ENCODE measurements around the gene C10orf95. TPM values are rescaled to one million over a fixed set of nuclear protein-coding genes. Genes with fewer than 3 reads are reported as not detected.

Gene C10orf95
- total RNA-seq, 3 donors from 2014 or later (not counting 1 experiment from before 2014, with no cell fraction given), result 0.25 to 0.41 (median 0.35) TPM

DNA sequence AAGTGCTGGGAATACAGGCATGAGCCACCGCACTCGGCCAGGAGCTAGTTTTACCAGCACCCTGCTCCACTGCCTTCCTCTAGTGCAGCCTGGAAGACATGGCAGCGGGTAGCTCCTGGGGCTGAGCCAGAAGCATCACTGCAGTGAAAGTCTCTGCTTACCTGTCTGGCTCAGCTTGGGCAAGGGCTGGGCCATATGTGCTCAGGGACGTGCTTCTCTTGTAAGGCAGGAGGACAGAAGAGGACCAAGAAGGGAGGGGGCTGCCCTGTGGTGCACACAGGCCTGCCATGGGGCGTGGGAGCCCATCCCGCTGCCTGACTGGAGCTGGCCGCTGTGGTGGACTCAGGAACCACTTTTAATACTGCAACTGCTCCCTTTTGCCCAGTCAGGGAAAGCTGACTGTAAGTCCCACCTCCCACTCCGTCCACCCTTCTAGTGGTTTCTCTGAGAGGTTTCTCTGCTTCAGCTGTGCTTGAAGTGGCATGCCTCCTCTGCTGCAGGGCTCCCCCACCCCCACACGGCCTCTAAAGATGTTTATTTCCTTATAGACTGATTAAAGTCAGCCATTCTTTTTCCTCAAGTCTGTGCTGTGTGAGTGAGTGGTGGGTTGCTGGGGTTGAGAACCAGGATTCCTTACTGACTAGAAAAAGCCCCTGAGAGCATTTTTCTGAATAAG lies 25.3 kb upstream of the C10orf95 start:
- DNase-seq, result peak in 1 of 2 donors; percentile 54

DNA sequence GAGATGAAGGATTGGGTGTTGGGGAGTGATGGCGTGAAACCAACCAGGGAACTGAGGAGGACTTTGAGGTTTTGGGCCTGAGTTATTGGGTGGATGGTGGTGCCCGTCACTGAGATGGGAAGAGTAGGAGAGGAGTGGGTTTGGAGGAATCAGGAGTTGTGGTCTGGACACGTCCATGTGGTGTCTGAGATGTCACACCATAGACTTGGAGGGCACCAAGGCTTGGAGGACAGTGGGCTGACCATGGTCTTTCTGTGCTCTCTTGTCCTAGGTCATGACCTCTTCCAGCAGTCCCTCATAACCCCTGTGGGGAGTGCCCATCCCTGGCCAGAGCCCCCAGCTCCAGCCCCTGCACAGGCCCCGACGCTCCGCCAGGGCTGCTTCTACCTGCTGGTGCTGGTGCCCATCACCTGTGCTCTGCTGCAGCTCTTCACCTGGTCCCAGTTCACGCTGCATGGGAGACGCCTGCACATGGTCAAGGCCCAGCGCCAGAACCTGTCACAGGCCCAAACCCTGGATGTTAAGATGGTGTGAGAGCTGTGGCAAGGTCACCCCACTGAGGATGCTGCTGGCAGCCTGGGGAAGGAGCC lies 24.2 kb upstream of the C10orf95 start:
- Mint-ChIP-seq H3K9me3 (no peaks in the 10 kb centered on the region), H3K4me1 (peaks cover 6 to 15% of the 10 kb centered on the region in 2 donors), H3K27me3 (ENCODE audit: low read depth in 2 of 2) (no peaks in the 10 kb centered on the region), H3K36me3 (no peaks in the 10 kb centered on the region), H3K27ac (peak overlapping the region in 1 of 2 donors; percentile 63), H3K4me3 (no peak overlapping the region)
- Histone ChIP-seq H3K9me3 (ENCODE audit: control insufficient read depth, insufficient read depth, low read length) (no peaks in the 10 kb centered on the region), H3K36me3 (ENCODE audit: control insufficient read depth, insufficient read depth, low read length) (peaks cover 7% of the 10 kb centered on the region), H3K27me3 (ENCODE audit: control insufficient read depth, insufficient read depth, low read length) (no peaks in the 10 kb centered on the region), H3K4me1 (ENCODE audit: control insufficient read depth, insufficient read depth, low read length) (peaks cover 14% of the 10 kb centered on the region), H3K4me3 (ENCODE audit: low read length) (no peak overlapping the region), H3K27ac (ENCODE audit: low read length) (no peak overlapping the region)
- TF ChIP-seq, protein P1, sequence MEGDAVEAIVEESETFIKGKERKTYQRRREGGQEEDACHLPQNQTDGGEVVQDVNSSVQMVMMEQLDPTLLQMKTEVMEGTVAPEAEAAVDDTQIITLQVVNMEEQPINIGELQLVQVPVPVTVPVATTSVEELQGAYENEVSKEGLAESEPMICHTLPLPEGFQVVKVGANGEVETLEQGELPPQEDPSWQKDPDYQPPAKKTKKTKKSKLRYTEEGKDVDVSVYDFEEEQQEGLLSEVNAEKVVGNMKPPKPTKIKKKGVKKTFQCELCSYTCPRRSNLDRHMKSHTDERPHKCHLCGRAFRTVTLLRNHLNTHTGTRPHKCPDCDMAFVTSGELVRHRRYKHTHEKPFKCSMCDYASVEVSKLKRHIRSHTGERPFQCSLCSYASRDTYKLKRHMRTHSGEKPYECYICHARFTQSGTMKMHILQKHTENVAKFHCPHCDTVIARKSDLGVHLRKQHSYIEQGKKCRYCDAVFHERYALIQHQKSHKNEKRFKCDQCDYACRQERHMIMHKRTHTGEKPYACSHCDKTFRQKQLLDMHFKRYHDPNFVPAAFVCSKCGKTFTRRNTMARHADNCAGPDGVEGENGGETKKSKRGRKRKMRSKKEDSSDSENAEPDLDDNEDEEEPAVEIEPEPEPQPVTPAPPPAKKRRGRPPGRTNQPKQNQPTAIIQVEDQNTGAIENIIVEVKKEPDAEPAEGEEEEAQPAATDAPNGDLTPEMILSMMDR (IDR thresholded peaks at IDR 0.05), result no peak
- intact Hi-C loops (cut with micrococcal nuclease), result loop anchor here (10.0 kb wide), 1 partner anchor 321 kb away; the partner anchor contains the start of gene NOLC1
- no peak for ATAC-seq
- 97% methylated on average over 9 of the region's 9 CpGs for WGBS (ENCODE audit: insufficient coverage)
- no peak for DNase-seq

More for the DNA sequence above, 25.3 kb upstream of the C10orf95 start:
- WGBS (ENCODE audit: insufficient coverage), result 77% methylated on average over 8 of the region's 9 CpGs
- no peaks in the 10 kb centered on the region for H3K27me3 ChIP-seq (ENCODE audit: control insufficient read depth, insufficient read depth, low read length)
- TF ChIP-seq, protein P1 (IDR thresholded peaks at IDR 0.05), result no peak
- Mint-ChIP-seq H3K4me1 (peaks cover 6 to 15% of the 10 kb centered on the region in 2 donors), H3K27ac (peak overlapping the region in 1 of 2 donors; percentile 36), H3K4me3 (no peak overlapping the region), H3K36me3 (no peaks in the 10 kb centered on the region), H3K27me3 (ENCODE audit: low read depth in 2 of 2) (no peaks in the 10 kb centered on the region), H3K9me3 (no peaks in the 10 kb centered on the region)
- no peak overlapping the region for H3K4me3 ChIP-seq (ENCODE audit: low read length)
- ATAC-seq, result no peak
- H3K4me1 ChIP-seq (ENCODE audit: control insufficient read depth, insufficient read depth, low read length), result peaks cover 14% of the 10 kb centered on the region
- intact Hi-C loops (cut with micrococcal nuclease), result loop anchor here (10.0 kb wide), 1 partner anchor 322 kb away; the partner anchor contains the start of gene NOLC1
- H3K36me3 ChIP-seq (ENCODE audit: control insufficient read depth, insufficient read depth, low read length), result peaks cover 18% of the 10 kb centered on the region
- H3K9me3 ChIP-seq (ENCODE audit: control insufficient read depth, insufficient read depth, low read length), result no peaks in the 10 kb centered on the region
- H3K27ac ChIP-seq (ENCODE audit: low read length), result no peak overlapping the region

DNA sequence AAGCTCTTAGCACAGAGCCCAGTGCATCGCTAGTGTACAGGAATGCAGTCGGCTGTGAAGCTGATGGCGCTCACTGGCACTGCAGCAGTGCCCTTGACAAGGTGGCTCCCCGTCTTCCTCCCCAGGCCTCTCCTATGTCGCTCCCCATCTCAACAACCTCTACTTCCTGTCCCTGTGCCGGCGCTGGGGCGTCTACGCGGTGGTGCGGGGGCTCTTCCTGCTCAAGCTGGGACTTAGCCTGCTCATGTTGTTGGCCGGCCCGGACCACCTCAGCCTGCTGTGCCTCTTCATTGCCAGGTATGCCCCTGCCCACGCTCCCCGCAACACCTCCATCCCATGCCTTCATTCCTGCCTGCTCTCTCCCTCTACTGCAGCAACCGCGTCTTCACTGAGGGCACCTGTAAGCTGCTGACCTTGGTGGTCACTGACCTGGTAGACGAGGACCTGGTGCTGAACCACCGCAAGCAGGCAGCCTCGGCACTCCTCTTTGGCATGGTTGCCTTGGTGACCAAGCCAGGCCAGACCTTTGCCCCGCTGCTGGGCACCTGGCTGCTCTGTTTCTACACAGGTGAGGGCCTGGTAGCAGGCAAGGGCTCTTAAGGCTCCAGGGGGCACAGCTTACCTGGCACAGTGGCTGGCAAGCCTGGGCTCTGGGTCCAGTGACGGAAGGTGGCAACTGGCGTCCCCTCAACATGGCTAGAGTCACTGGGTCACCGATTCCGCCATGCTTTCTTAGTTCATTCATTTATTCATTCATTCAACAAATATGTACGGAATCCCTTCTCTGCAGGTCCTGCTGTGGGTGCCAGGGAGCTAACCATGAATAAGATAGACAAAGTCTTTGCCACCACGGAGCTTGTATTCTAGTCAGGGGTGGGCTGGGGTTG lies 22.3 kb upstream of the C10orf95 start:
- DNase-seq (peak in 1 of 2 donors; percentile 63), ATAC-seq (no peak)
- 80% methylated on average over 27 of the region's 27 CpGs for WGBS (ENCODE audit: insufficient coverage)
- peaks cover 0 to 17% of the 10 kb centered on the region in 2 donors for H3K4me1 Mint-ChIP-seq
- intact Hi-C loops (cut with micrococcal nuclease), result loop anchor here (10.0 kb wide), 1 partner anchor 319 kb away; the partner anchor contains the start of gene NOLC1
- no peaks in the 10 kb centered on the region for H3K27me3 Mint-ChIP-seq (ENCODE audit: low read depth in 2 of 2)
- Histone ChIP-seq H3K27ac (ENCODE audit: low read length) (no peak overlapping the region), H3K27me3 (ENCODE audit: control insufficient read depth, insufficient read depth, low read length) (no peaks in the 10 kb centered on the region), H3K9me3 (ENCODE audit: control insufficient read depth, insufficient read depth, low read length) (no peaks in the 10 kb centered on the region), H3K36me3 (ENCODE audit: control insufficient read depth, insufficient read depth, low read length) (no peaks in the 10 kb centered on the region), H3K4me1 (ENCODE audit: control insufficient read depth, insufficient read depth, low read length) (peaks cover 9% of the 10 kb centered on the region), H3K4me3 (ENCODE audit: low read length) (no peak overlapping the region)
- H3K36me3 Mint-ChIP-seq, result no peaks in the 10 kb centered on the region
- no peaks in the 10 kb centered on the region for H3K9me3 Mint-ChIP-seq
- H3K27ac Mint-ChIP-seq, result peak overlapping the region in 1 of 2 donors; percentile 68
- H3K4me3 Mint-ChIP-seq, result no peak overlapping the region
- TF ChIP-seq, protein P1 (IDR thresholded peaks at IDR 0.05), result no peak
